ENCODE results near the gene DLG2. TPM values are rescaled to one million over a fixed set of nuclear protein-coding genes. Genes with fewer than 3 reads are reported as not detected.

The DLG2 gene
- total and polyA plus RNA-seq, 11 donors: 2.4 to 13.9 (median 7.1) TPM

- Histone ChIP-seq H3K4me1 (peaks cover 0 to under 1% (median 0%) of the 10 kb centered on the region in 12 donors), H3K27ac (no peak overlapping the region), H3K9me3 (peaks cover 0 to 10% (median 0%) of the 10 kb centered on the region in 12 donors), H3K4me3 (no peak overlapping the region), H3K36me3 (no peaks in the 10 kb centered on the region), H3K27me3 (no peaks in the 10 kb centered on the region)
- no peak for TF ChIP-seq POLR2A (IDR thresholded peaks at IDR 0.05)
- TF ChIP-seq CTCF (IDR thresholded peaks at IDR 0.05): no peak
- ATAC-seq (no peak), DNase-seq (no peak)
- 80 to 89% (median 87%) methylated on average over 3 of the region's 3 CpGs for WGBS, 4 donors
- intact Hi-C loops (cut with DNase I): no loop called here
These were observed 1090.7 kb downstream of the DLG2 start for GRCh38 chr11:84536456-84536855.

- TF ChIP-seq POLR2A (IDR thresholded peaks at IDR 0.05) (no peak), CTCF (IDR thresholded peaks at IDR 0.05) (no peak)
- H3K27ac ChIP-seq: no peak overlapping the region
- no peak for ATAC-seq
- intact Hi-C loops (cut with DNase I): no loop called here
- no peaks in the 10 kb centered on the region for H3K27me3 ChIP-seq
- no peak for DNase-seq
- no peaks in the 10 kb centered on the region for H3K4me1 ChIP-seq
- no peaks in the 10 kb centered on the region for H3K9me3 ChIP-seq
- no peaks in the 10 kb centered on the region for H3K36me3 ChIP-seq
- H3K4me3 ChIP-seq: no peak overlapping the region
- WGBS, 4 donors: 87 to 91% (median 89%) methylated on average over 4 of the region's 4 CpGs
These were observed 1094.8 kb downstream of the DLG2 start for GRCh38 chr11:84532364-84532763.

DNA sequence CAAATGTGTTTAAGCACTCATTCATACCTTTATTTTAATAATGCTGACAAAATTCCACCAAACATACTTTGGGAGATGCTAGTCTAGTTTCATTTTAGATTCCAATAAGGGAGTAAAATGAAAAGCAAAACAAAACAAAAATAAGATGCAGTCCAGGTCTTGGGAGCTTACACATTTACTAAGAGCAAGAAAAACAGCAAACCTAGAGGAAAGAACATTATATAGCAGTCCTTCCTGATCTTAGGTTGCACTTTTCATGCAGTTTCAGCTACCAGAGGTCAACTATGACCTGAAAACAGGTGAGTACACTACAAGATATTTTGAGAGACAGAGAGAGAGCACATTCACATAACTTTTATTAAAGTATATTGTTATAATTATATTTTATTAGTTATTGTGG lies 1100.9 kb downstream of the DLG2 start:
- no peak for ATAC-seq
- no peaks in the 10 kb centered on the region for H3K4me1 ChIP-seq
- H3K36me3 ChIP-seq: no peaks in the 10 kb centered on the region
- H3K9me3 ChIP-seq: no peaks in the 10 kb centered on the region
- no peak for TF ChIP-seq POLR2A (IDR thresholded peaks at IDR 0.05)
- no peak for TF ChIP-seq CTCF (IDR thresholded peaks at IDR 0.05)
- intact Hi-C loops (cut with DNase I): loop anchor here in 8 of 10 donors (5.0 to 10.0 kb wide), 4 partner anchors 131 to 699 kb away; no protein-coding TSS in a partner anchor
- no peak overlapping the region for H3K4me3 ChIP-seq
- H3K27ac ChIP-seq: no peak overlapping the region
- DNase-seq: no peak
- H3K27me3 ChIP-seq: no peaks in the 10 kb centered on the region

- H3K9me3 ChIP-seq: no peaks in the 10 kb centered on the region
- H3K4me1 ChIP-seq: no peaks in the 10 kb centered on the region
- TF ChIP-seq POLR2A (IDR thresholded peaks at IDR 0.05): no peak
- TF ChIP-seq CTCF (IDR thresholded peaks at IDR 0.05): peak in 11 of 12 donors; percentile 14 to 54 (median 33)
- H3K27ac ChIP-seq: no peak overlapping the region
- no peak for DNase-seq
- ATAC-seq: no peak
- WGBS, 4 donors: 59 to 72% (median 68%) methylated on average over 3 of the region's 3 CpGs
- no peaks in the 10 kb centered on the region for H3K36me3 ChIP-seq
- no peaks in the 10 kb centered on the region for H3K27me3 ChIP-seq
- intact Hi-C loops (cut with DNase I): loop anchor here (5.0 to 10.0 kb wide), 6 partner anchors 127 to 697 kb away; no protein-coding TSS in a partner anchor
- H3K4me3 ChIP-seq: no peak overlapping the region
These were observed 1102.6 kb downstream of the DLG2 start for GRCh38 chr11:84524422-84525051.
